Progenitor cell of endocrine pancreas (in vitro differentiated cells): ENCODE measurements around the gene C5. TPM values are rescaled to one million over a fixed set of nuclear protein-coding genes. Genes with fewer than 3 reads are reported as not detected.

Experiments used
- DNase-seq: peaks from one replicate; pipeline ENCODE4 v3.0.0; 2021; ENCODE audit warnings: low spot score; ENCODE audit not compliant: unreplicated experiment
- H3K27ac Mint-ChIP-seq: 2 replicates; pipeline ENCODE4 v1.8.0; 2021; ENCODE audit warnings: mild to moderate bottlenecking, moderate library complexity, mixed read lengths
- H3K27me3 Mint-ChIP-seq: 2 replicates; pipeline ENCODE4 v1.8.0; 2021; ENCODE audit warnings: mixed read lengths
- H3K36me3 Mint-ChIP-seq: 2 replicates; pipeline ENCODE4 v1.8.0; 2022; ENCODE audit warnings: mixed read lengths; ENCODE audit not compliant: insufficient read depth
- H3K4me1 Mint-ChIP-seq: 2 replicates; pipeline ENCODE4 v1.8.0; 2021; ENCODE audit warnings: low read depth, mixed read lengths
- H3K4me3 Mint-ChIP-seq: 2 replicates; pipeline ENCODE4 v1.8.0; 2021; ENCODE audit warnings: low read depth, mild to moderate bottlenecking, moderate library complexity, mixed read lengths
- H3K9me3 Mint-ChIP-seq: 2 replicates; pipeline ENCODE4 v1.8.0; 2021; ENCODE audit warnings: low read depth, mixed read lengths
- CTCF ChIP-seq: fragments of 200-600 bp; sonication (generic); IDR thresholded peaks from one replicate; pipeline ENCODE4 v1.5.0; 2021; ENCODE audit warnings: antibody characterized with exemption, mild to moderate bottlenecking; ENCODE audit not compliant: unreplicated experiment
- total RNA-seq: library from RNA; stranded (reverse); gene quantifications from 2 replicates; pipeline ENCODE4 v1.2.1, GENCODE V29; 2021

C5 gene
- total RNA-seq, 1 donor from 2014 or later, result 47.1 TPM

DNA sequence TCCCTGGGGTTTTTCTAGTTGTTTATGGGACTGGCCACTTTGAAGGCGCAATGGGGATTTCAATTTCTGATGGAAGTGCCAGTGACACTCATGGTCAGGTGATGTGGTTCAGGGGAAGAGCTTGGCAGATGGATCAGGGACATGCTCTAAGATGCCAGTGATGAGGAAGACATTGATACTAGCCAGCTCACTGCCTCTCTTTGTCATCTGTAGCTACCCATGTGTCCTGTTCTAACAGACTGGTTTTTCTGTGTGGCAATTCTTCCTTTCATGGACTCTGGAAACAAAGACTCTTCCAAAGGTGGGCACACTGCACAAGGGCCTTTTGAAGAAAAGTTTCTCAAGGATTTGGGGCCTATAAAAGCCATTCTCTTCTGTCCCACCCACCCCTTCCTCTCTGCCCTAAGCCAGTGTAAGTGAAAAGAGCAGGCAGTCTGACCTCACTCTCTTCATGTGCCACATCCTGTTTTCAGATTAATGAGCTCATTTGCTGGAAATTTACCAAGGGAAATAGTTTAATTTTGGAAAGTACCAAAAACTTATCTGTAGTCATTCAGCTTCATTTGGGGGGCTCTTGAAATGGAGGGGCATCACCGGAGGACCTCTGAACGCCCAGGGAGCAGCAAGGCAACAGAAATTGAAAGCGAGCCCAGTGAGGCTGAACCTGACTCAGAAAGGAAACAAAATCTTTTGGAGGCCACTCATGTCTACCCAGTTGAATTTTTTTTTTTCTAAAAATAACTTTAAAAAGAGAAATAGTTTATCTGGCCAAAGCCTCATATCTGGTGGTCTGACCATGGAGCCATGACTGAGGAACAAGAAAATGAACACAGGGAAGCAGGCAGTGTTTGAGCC lies 118.6 kb downstream of the C5 start:
- peaks cover 13% of the 10 kb centered on the region for H3K27me3 Mint-ChIP-seq
- no peaks in the 10 kb centered on the region for H3K9me3 Mint-ChIP-seq
- no peak for TF ChIP-seq CTCF
- no peaks in the 10 kb centered on the region for H3K36me3 Mint-ChIP-seq
- no peak overlapping the region for H3K27ac Mint-ChIP-seq
- no peak for DNase-seq
- H3K4me3 Mint-ChIP-seq, result no peak overlapping the region
- peaks cover 3% of the 10 kb centered on the region for H3K4me1 Mint-ChIP-seq

- no peaks in the 10 kb centered on the region for H3K36me3 Mint-ChIP-seq
- peak overlapping the region; percentile 67 for H3K27ac Mint-ChIP-seq
- peaks cover 3% of the 10 kb centered on the region for H3K4me1 Mint-ChIP-seq
- H3K27me3 Mint-ChIP-seq, result peaks cover 13% of the 10 kb centered on the region
- no peak for DNase-seq
- H3K9me3 Mint-ChIP-seq, result no peaks in the 10 kb centered on the region
- H3K4me3 Mint-ChIP-seq, result peak overlapping the region; percentile 72
- peak; percentile 32 for TF ChIP-seq CTCF
These were observed 120.8 kb downstream of the C5 start for GRCh38 chr9:120929229-120929791.

- Mint-ChIP-seq H3K4me1 (peaks cover 3% of the 10 kb centered on the region), H3K27ac (peak overlapping the region; percentile 81), H3K36me3 (no peaks in the 10 kb centered on the region), H3K9me3 (no peaks in the 10 kb centered on the region), H3K27me3 (peaks cover 13% of the 10 kb centered on the region), H3K4me3 (peak overlapping the region; percentile 71)
- peak; percentile 40 for DNase-seq
- no peak for TF ChIP-seq CTCF
These were observed 121.4 kb downstream of the C5 start for GRCh38 chr9:120928483-120929228.

GRCh38 chr9:120928015-120928482 lies 122.0 kb downstream of the C5 start:
- DNase-seq, result no peak
- Mint-ChIP-seq H3K27me3 (peaks cover 11% of the 10 kb centered on the region), H3K9me3 (no peaks in the 10 kb centered on the region), H3K4me1 (peaks cover 3% of the 10 kb centered on the region), H3K27ac (peak overlapping the region; percentile 81), H3K36me3 (no peaks in the 10 kb centered on the region), H3K4me3 (peak overlapping the region; percentile 71)
- no peak for TF ChIP-seq CTCF
